NAMALWA (cell line): ENCODE data around the gene ANO1.
"Not testable (repeated sequence)": the region's sequence is repeated elsewhere in the genome, so short reads cannot be mapped to it uniquely, and the experiment has no call there.

Experiments used
- DNase-seq: peaks from one replicate; pipeline ENCODE4 v3.0.0-alpha.2; 2015; ENCODE audit warnings: low spot score

ANO1 gene

GRCh38 chr11:70078095-70078780 is at the start of gene ANO1:
ANO1 (plus strand) TSS chr11:70078317; CDS start chr11:70078607, 290 bp downstream.
- DNase-seq: no peak

- DNase-seq: no peak
These were observed 48.8 kb upstream of the ANO1 start for GRCh38 chr11:70029115-70029860.

- DNase-seq: no peak
These were observed 48.2 kb upstream of the ANO1 start for GRCh38 chr11:70029861-70030380.

DNA sequence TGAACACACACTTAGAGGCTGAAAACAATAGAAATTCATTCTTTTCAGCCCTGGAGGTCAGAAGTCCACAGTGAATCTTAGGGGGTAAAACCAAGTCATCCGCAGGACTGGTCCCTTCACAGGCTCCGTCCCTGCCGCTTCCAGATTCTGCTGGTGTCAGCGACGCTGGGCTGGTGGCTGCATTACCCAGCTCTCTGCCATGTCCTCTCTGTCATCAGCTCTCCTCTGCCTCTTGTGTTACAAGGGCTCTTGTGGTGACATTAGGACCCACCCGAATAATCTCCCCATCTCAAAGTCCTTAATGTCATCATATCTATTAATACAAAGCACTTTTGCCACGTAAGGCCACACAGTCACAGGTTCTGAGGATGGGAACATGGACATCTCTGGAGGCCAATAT is 47.7 kb upstream of the ANO1 start:
- DNase-seq: no peak

- no peak for DNase-seq
These were observed 46.3 kb upstream of the ANO1 start for GRCh38 chr11:70031631-70032469.

DNA sequence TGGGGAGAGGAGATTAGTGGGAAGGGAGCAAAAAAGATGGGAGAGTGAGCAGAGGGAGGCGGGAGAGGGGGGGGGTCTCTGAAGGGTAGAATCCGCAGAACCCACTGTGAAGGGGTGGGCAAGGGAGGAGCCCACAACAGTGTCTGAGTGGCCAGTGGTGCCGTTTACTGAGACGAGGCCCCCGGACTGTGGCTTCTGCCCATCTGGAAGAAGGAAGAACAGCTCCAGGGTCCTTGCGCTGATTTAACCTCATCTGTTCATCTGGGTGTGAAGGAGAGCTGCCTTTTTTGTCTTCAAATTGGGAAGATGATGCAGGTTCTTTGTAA is 45.7 kb upstream of the ANO1 start:
- DNase-seq: no peak

DNA sequence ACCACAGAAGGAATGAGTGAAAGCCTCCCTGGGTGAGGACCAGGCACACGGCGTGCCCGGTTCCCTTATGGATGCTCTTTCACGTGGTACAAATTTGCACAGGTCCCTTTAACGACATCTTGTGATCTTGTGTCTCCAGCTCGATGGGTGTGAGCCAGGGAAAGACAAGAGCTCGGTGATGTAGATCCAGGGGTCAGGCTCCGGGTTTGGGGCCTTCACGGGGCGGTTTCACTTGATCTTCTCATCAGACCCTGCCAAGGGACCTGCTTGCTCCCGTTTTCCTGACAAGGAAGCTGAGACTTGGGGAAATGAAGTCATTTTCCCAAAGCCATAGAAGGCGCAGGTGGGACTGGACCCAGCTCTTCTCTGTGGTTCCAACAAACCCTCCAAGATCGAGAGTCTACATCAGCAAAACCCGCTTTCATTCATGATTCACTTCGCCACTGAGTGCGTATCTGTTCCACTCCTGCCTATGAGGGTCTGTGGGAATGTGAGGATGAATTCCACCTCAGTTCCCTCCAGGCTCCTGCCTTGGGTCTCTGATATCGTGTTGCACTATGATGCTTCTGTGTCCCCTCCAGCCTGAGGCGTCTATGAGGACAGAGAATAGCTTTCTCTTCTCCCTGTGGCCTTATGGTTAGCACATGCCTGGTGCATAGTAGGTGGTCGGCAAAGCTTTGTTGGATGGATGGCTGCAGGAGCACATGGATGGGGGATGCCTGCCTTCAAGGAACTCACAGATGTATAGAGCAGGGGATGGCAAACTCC is 45.0 kb upstream of the ANO1 start:
- DNase-seq: no peak

DNA sequence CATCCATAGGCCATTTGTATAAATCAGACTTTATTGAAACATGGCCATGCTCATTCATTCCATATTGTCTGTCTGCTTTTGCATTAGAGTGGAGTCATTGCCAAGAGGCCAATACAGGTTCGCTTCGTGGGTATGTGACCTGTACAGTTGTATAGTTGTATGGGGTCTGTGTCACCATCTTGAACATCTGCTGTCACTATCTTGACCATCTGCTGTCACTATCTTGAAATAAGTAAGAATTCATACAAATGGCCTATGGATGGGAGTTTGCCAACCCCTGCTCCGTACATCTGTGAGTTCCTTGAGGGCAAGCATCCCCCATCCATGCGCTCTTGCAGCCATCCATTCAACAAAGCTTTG is 44.4 kb upstream of the ANO1 start:
- DNase-seq: no peak

- DNase-seq: no peak
These were observed 43.3 kb upstream of the ANO1 start for GRCh38 chr11:70034740-70035365.

DNA sequence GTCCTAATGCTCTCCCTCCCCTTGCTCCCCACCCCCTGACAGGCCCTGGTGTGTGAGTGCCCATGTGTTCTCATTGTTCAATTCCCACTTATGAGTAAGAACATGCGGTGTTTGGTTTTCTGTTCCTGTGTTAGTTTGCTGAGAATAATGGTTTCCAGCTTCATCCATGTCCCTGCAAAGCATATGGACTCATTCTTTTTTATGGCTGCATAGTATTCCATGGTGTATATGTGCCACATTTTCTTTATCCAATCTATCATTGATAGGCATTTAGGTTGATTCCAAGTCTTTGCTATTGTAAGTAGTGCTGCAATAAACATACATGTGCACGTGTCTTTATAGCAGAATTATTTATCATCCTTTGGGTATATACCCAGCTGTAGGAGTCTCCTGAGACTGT is 42.5 kb upstream of the ANO1 start:
- DNase-seq: not testable (repeated sequence)

DNA sequence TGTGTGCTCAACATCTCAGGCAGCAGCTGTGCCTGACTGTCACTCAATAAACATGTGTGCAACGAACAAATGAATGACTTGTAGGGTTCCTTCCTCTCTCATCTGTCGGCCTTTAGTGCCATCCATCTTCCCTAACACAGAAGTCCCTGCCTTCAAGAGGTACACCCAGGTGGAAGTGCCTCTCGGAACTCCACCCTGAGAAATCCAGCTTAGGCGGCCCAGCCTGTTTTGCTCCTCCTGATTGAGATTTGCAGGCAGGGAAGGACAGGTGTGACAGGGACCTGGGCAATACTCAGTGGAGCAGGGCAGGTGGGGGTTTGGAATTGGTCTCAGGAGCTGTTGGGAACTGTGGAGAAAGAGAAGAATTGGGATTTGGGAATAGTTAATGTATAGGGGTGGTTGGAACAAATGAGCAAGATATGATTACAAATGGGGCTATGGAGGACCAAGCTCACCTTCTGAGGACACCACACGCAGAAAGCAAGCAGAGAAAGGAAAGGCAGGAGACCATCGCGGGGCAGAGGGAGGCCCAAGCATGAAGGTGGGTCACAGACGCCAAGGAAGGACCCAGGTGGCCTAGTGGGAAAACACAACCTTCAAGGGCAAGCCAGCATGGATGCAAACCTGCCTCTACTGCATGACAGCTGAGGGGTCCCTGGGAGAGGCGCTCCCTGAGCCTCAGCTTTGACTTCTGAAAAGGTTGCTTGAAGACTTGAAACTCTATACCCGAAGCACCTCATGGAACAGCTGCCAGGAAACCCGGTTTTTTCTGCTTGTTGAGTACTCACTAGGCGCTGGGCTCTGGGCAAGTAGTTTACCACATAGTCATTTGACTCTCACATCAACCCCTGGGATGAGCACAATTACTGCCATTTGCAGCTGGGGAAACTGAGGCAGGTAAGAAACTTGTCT is 40.9 kb upstream of the ANO1 start:
- DNase-seq: no peak

- no peak for DNase-seq
These were observed 39.9 kb upstream of the ANO1 start for GRCh38 chr11:70038034-70038834.

- DNase-seq: no peak
These were observed 37.7 kb upstream of the ANO1 start for GRCh38 chr11:70040452-70040851.

DNA sequence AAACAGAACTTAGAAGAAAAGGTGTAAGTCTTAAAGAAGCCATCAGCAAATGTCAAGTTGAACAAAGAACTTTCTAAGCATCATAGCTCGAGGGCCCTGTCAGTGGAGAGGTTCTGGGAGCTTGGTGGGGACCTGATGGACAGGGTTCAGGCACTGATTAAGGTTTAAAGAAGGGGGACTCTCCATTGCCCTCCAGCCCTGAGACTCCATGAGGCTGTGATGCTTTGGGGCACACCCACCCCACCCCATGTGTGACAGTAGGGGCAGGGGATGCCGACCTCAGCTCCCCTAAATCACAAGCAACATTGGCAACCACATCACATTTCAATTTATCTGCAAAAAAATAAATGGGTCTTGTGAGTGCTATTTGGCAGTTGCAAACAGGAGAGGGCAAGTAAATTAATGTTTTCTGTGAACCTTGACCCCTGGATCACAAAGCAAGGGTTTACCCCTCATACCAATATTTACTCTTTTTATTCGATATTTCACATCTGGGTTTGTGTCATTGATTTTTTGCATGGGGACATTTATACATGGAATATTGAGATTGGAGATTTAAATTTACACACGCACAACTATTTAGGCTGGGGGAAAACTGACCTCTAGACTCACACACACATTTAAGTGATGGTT is 37.1 kb upstream of the ANO1 start:
- DNase-seq: no peak

GRCh38 chr11:70043482-70043881 is 34.6 kb upstream of the ANO1 start:
- no peak for DNase-seq

DNA sequence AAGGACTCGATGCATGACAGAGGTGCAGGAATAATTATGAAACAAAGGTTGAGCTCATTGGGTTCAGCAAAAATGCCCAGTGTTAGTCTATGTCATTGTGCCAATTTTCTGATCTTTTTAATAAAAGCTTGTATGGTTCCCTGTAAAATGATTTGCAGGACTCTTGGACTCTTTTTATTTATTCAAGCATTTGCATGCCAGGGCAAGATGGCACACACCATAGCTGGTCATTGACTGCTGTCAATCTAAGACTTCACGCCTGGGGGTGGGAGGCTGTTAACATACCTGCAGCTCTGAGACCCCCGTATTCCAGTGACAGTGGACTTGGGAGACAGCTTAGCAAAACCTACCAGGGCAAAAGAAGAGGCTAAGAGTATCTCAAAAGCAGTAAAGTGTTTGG is 32.0 kb upstream of the ANO1 start:
- DNase-seq: no peak

GRCh38 chr11:70048279-70049024 is 29.7 kb upstream of the ANO1 start:
- DNase-seq: peak; percentile 13

- no peak for DNase-seq
These were observed 29.1 kb upstream of the ANO1 start for GRCh38 chr11:70049045-70049444.
